Activated CD4-positive, alpha-beta T cell treated with anti-CD3 and anti-CD28 coated beads for 48 hours (primary cell): ENCODE data around the gene KLK2.

Experiments
- DNase-seq: peaks from one replicate; pipeline ENCODE4 v3.0.0-alpha.2; 2020

The KLK2 gene

GRCh38 chr19:50873056-50873455 lies at the start of gene KLK2:
KLK2 (plus strand) TSS chr19:50873439; CDS start chr19:50873474, 35 bp downstream.
- no peak for DNase-seq

- no peak for DNase-seq
These were observed 46.6 kb upstream of the KLK2 start for GRCh38 chr19:50826492-50827240.

- DNase-seq: no peak
These were observed 45.8 kb upstream of the KLK2 start for GRCh38 chr19:50827476-50827875.

GRCh38 chr19:50829801-50830200 lies 43.4 kb upstream of the KLK2 start:
- DNase-seq: no peak

GRCh38 chr19:50830266-50831025 lies 42.8 kb upstream of the KLK2 start:
- DNase-seq: no peak

- DNase-seq: no peak
These were observed 42.2 kb upstream of the KLK2 start for GRCh38 chr19:50831026-50831396.

GRCh38 chr19:50832666-50833065 lies 40.6 kb upstream of the KLK2 start:
- no peak for DNase-seq

GRCh38 chr19:50833117-50833801 lies 40.0 kb upstream of the KLK2 start, which contains the start of gene KLK15:
KLK15 (minus strand) TSS chr19:50833574; CDS start chr19:50831492, 2,082 bp downstream.
- DNase-seq: no peak

- DNase-seq: no peak
These were observed 39.5 kb upstream of the KLK2 start for GRCh38 chr19:50833802-50834167.

- no peak for DNase-seq
These were observed 38.0 kb upstream of the KLK2 start for GRCh38 chr19:50835103-50835784.

GRCh38 chr19:50835785-50836542 lies 37.3 kb upstream of the KLK2 start:
- peak; percentile 82 for DNase-seq

- DNase-seq: no peak
These were observed 36.6 kb upstream of the KLK2 start for GRCh38 chr19:50836543-50837195.

- no peak for DNase-seq
These were observed 35.9 kb upstream of the KLK2 start for GRCh38 chr19:50837300-50837699.

GRCh38 chr19:50838239-50838638 lies 35.0 kb upstream of the KLK2 start:
- no peak for DNase-seq

GRCh38 chr19:50839712-50840655 lies 33.3 kb upstream of the KLK2 start:
- no peak for DNase-seq

GRCh38 chr19:50842130-50842529 lies 31.1 kb upstream of the KLK2 start:
- DNase-seq: no peak

GRCh38 chr19:50843205-50843604 lies 30.0 kb upstream of the KLK2 start:
- no peak for DNase-seq

- no peak for DNase-seq
These were observed 29.5 kb upstream of the KLK2 start for GRCh38 chr19:50843701-50844221.

GRCh38 chr19:50844296-50844935 lies 28.8 kb upstream of the KLK2 start:
- DNase-seq: no peak

GRCh38 chr19:50850738-50851137 lies 22.5 kb upstream of the KLK2 start:
- no peak for DNase-seq
